GM21360 (cell line): Measurements from ENCODE around the gene CD177.
"Not testable (repeated sequence)": the region's sequence is repeated elsewhere in the genome, so short reads cannot be mapped to it uniquely, and the experiment has no call there.

Experiments used
- ATAC-seq: cut with Tn5 transposase; IDR thresholded peaks from one replicate; pipeline ENCODE4 v1.9.1; 2021; ENCODE audit warnings: mild to moderate bottlenecking, moderate library complexity; ENCODE audit not compliant: unreplicated experiment

The CD177 gene, protein sequence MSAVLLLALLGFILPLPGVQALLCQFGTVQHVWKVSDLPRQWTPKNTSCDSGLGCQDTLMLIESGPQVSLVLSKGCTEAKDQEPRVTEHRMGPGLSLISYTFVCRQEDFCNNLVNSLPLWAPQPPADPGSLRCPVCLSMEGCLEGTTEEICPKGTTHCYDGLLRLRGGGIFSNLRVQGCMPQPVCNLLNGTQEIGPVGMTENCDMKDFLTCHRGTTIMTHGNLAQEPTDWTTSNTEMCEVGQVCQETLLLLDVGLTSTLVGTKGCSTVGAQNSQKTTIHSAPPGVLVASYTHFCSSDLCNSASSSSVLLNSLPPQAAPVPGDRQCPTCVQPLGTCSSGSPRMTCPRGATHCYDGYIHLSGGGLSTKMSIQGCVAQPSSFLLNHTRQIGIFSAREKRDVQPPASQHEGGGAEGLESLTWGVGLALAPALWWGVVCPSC

DNA sequence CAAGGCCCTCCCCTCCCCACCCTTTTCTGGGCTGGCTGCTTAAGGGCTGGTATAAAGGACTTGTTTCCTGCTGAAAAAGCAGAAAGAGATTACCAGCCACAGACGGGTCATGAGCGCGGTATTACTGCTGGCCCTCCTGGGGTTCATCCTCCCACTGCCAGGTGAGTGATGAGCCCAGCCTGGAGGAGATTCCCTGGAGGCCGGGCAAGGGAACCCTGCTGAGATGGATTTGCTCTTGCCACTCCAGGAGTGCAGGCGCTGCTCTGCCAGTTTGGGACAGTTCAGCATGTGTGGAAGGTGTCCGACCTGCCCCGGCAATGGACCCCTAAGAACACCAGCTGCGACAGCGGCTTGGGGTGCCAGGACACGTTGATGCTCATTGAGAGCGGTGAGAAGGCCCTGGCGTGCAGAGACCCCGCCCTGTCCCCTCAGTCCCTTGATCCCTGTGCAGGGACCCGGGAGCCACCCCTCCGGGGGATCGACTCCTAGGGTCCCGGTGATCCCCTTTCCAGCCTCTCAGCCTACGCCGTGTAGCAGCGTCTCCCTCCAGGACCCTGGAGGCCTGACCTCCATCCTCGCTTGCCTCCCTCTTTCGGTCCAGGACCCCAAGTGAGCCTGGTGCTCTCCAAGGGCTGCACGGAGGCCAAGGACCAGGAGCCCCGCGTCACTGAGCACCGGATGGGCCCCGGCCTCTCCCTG, at the start of gene CD177:
Gene CD177, plus strand, starts transcription at position 81 of the 699 bp plus-strand sequence. Its CDS starts 29 bp downstream, at position 110.
- no peak for ATAC-seq

GRCh38 chr19:43305642-43306041, 47.8 kb upstream of the CD177 start:
- ATAC-seq: no peak

- ATAC-seq: no peak
These were observed 47.4 kb upstream of the CD177 start for GRCh38 chr19:43306097-43306496.

- ATAC-seq: no peak
These were observed 45.2 kb upstream of the CD177 start for GRCh38 chr19:43308244-43308815.

GRCh38 chr19:43309466-43309865, 44.0 kb upstream of the CD177 start:
- no peak for ATAC-seq

DNA sequence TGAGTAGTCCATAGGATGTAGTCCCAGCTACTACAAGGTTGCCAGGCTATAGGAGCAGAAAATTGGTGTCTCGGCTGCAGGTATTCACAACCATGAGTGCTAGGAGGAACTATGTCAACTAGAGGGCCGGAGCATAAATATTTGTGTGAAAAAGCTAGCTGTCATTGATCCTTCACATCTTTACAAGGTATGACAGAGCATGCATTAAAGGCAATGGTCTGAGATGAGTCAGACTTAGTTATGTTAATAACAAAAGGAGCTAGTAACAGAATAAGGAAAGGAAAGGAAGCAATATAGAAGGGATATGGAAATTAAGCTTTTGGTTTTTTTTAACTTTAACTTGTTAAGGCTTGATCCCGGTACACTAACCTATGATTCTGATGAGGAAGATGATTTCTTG, 43.3 kb upstream of the CD177 start:
- ATAC-seq: no peak

GRCh38 chr19:43311256-43311655, 42.2 kb upstream of the CD177 start:
- ATAC-seq: no peak

- no peak for ATAC-seq
These were observed 41.8 kb upstream of the CD177 start for GRCh38 chr19:43311706-43312105.

GRCh38 chr19:43313711-43314495, 39.6 kb upstream of the CD177 start:
- ATAC-seq: no peak

DNA sequence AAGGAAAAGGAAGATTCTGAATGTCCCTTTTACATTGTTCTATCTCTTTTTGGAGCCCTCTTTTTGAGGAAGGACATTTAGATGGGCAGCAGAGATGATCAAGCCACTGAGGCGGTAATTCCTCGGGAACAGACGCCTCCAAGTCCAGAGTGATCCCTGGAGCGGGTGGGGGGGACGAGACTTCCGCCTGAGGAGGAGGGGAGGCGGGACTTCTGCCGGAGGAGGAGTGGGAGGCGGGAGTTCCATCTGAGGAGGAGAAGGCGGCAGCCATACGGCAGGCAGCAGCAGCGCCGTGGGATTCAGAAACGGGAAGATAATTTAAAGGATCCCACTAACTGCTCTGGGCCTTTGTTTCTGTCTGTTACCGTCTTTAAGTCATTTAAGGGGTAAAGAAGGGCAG, 37.6 kb upstream of the CD177 start:
- no peak for ATAC-seq

GRCh38 chr19:43316591-43317319, 36.7 kb upstream of the CD177 start:
- ATAC-seq: no peak

DNA sequence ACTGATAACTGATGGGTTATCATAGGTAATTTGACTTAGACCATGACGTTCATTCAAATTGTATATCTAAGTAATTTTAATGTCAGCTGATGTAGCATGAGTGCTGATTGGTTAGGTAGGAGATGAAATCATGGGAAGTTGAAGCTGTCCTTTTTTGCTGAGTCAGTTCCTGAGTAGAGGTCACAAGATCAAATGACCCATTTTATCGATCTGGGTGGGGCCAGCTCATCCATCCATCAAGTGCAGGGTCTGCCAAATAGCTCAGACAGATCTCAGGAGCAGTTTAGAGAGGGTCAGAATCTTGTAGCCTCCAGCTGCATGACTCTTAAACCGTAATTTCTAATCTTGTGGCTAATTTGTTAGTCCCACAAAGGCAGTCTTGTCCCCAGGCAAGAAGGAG, 35.3 kb upstream of the CD177 start:
- ATAC-seq: no peak

- no peak for ATAC-seq
These were observed 34.6 kb upstream of the CD177 start for GRCh38 chr19:43318796-43319314.

DNA sequence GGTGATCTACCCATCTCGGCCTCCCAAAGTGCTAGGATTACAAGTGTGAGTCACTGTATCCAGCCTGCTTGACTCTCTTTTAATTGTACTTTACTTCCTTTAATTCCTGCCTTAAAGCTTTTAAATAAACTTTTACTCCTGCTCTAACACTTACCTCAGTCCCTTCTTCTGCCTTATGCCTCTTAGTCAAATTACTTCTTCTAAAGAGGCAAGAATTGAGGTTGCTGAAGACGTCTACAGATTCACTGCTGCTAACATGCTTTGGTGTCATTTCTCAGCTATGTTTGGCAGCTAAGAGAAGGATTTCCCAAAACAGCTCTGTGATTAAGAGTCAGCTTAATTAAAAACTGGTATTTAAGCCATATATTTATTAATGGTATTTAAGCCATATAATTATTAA, 32.9 kb upstream of the CD177 start:
- ATAC-seq: no peak

DNA sequence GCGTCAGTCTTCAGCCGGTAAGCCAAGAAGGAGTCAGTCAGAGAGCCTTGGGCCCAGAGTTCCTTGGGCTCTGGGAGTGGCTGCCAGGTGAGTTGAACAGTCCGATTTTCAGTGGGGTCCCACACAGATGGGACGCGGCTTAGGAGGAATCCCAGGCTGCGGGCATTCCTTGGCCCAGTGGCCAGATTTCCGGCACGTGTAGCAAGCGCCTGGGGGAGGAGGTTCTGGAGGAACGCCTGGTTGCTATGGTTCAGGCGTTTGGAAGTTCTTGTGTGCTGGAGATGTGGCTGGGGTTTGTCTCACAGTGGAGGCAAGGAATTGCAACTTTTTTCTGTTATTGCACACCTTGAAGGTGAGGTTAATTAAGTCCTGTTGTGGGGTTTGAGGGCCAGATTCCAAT, 26.7 kb upstream of the CD177 start:
- not testable (repeated sequence) for ATAC-seq

DNA sequence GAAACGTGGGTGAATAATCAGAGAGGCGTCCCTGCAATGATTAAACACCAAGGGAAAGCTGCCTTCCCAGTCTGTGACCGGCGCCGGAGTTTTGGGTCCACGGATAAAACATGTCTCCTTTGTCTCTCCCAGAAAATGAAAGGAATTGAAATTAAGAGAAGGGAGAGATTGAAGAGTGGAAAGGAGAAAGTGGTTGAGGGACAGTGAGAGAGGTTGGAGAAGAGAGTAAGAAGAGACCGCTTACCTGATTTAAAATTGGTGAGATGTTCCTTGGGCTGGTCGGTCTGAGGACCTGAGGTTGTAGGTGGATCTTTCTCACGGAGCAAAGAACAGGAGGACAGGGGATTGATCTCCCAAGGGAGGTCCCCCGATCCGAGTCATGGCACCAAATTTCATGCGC, 24.9 kb upstream of the CD177 start:
- ATAC-seq: not testable (repeated sequence)

GRCh38 chr19:43329049-43329448, 24.4 kb upstream of the CD177 start:
- ATAC-seq: not testable (repeated sequence)

DNA sequence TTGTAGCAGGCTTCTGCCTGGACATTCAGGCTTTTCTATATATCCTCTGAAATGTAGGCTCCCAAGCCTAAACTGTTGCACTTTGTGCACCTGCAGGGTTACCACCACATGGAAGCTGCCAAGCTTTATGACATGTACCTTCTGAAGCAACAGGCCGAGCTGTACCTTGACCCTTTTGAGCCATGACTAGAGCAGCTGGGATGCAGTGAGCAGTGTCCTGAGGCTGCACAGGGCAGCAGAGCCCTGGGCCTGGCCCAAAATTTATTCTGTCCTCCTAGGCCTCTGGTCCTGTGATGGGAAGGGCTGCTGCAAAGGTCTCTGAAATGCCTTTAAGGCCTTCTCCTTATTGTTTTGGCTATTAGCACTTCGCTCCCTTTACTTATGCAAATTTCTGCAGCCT, 23.5 kb upstream of the CD177 start:
- ATAC-seq: no peak

- no peak for ATAC-seq
These were observed 22.6 kb upstream of the CD177 start for GRCh38 chr19:43330726-43331434.
